SU-DHL-6 (cell line): ENCODE data around the gene NCEH1.
"Not testable (repeated sequence)": the region's sequence is repeated elsewhere in the genome, so short reads cannot be mapped to it uniquely, and the experiment has no call there.

Experiments
- H2AFZ ChIP-seq: fragments of 200-600 bp; sonication (generic); 2 replicates; pipeline ENCODE4 v1.6.1; 2014; ENCODE audit warnings: low read depth, mild to moderate bottlenecking, moderate library complexity, mixed read lengths, antibody characterized with exemption, low read length; ENCODE audit not compliant: severe bottlenecking
- H3F3A ChIP-seq: fragments of 200-600 bp; shearing (Covaris generic); 2 replicates; pipeline ENCODE4 v1.6.0; 2016; ENCODE audit warnings: antibody characterized with exemption, mild to moderate bottlenecking; ENCODE audit not compliant: insufficient read depth
- H3K27ac ChIP-seq: fragments of 200-600 bp; sonication (generic); 2 replicates; pipeline ENCODE4 v1.5.1; 2016; ENCODE audit warnings: low read depth, mild to moderate bottlenecking, low read length, moderate library complexity, mixed read lengths
- H3K27me3 ChIP-seq: fragments of 200-600 bp; sonication (generic), shearing (Covaris generic); 2 replicates; pipeline ENCODE4 v1.6.0; 2014; ENCODE audit warnings: mild to moderate bottlenecking, low read length
- H3K36me3 ChIP-seq: fragments of 200-600 bp; sonication (generic); 2 replicates; pipeline ENCODE4 v1.6.1; 2014; ENCODE audit warnings: mild to moderate bottlenecking, low read length, mixed read lengths
- H3K4me2 ChIP-seq: fragments of 300-600, 200-600 bp; shearing (Covaris generic), sonication (generic); 2 replicates; pipeline ENCODE4 v1.6.0; 2014; ENCODE audit warnings: low read length, low read depth, mild to moderate bottlenecking; ENCODE audit not compliant: poor library complexity, severe bottlenecking
- H3K4me3 ChIP-seq: fragments of 200-600 bp; sonication (generic); 2 replicates; pipeline ENCODE4 v1.5.1; 2014; ENCODE audit warnings: antibody characterized with exemption, low read length, mild to moderate bottlenecking, mixed read lengths; ENCODE audit not compliant: insufficient read depth, poor library complexity, severe bottlenecking
- H3K79me2 ChIP-seq: fragments of 200-600 bp; sonication (generic); 2 replicates; pipeline ENCODE4 v1.6.1; 2014; ENCODE audit warnings: mild to moderate bottlenecking, low read length, moderate library complexity; ENCODE audit not compliant: insufficient read depth
- H3K9ac ChIP-seq: fragments of 200-600 bp; sonication (generic); 2 replicates; pipeline ENCODE4 v1.7.0; 2014; ENCODE audit warnings: mild to moderate bottlenecking, low read length
- H3K9me2 ChIP-seq: fragments of 200-600 bp; sonication (generic); replicated peaks from 2 replicates; pipeline ENCODE4 v1.6.1; 2014; ENCODE audit warnings: low read length; ENCODE audit not compliant: insufficient read depth
- H3K9me3 ChIP-seq: fragments of 200-600 bp; sonication (generic); 2 replicates; pipeline ENCODE4 v1.6.1; 2014; ENCODE audit warnings: low read length, mixed read lengths; ENCODE audit not compliant: insufficient read depth
- H4K20me1 ChIP-seq: fragments of 200-600 bp; sonication (generic); 2 replicates; pipeline ENCODE4 v1.6.1; 2014; ENCODE audit warnings: low read depth, mild to moderate bottlenecking, antibody characterized with exemption, low read length, moderate library complexity, mixed read lengths
- EZH2phosphoT487 ChIP-seq: fragments of 200-600 bp; sonication (generic), shearing (Covaris generic); conservative IDR thresholded peaks from 2 replicates; pipeline ENCODE4 v1.6.1; 2018; ENCODE audit warnings: mild to moderate bottlenecking, antibody characterized with exemption, low read length, moderate library complexity, mixed read lengths
- TF ChIP-seq, protein P1 (sequence below): fragments of 200-600 bp; sonication (generic); IDR thresholded peaks from one replicate; pipeline ENCODE4 v1.5.1; 2017; ENCODE audit warnings: antibody characterized with exemption, mild to moderate bottlenecking, low read length, moderate library complexity; ENCODE audit not compliant: insufficient read depth, poor library complexity, severe bottlenecking

Gene NCEH1

DNA sequence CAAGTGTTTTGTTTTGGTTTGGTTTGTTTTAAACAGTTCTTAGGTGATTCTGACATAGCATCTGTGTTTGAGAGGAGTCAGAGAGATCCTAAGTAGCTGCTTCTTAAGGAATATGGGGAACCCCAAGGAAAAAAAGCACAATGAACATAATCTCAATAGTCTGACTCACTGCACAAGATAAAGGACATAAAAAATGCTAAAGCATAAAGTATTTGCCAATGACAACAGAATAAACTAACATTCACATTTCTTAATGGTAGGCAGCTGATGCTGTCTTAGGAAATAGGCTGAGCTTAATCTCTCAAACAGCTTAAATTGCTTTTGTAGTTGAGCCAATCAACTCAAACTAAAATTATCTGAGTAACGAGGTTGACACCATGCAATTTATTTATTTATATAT is 2.9 kb downstream of the NCEH1 start:
- H3K79me2 ChIP-seq, result peaks cover 24% of the 10 kb centered on the region
- H3K4me3 ChIP-seq, result no peak overlapping the region
- no peaks in the 10 kb centered on the region for H4K20me1 ChIP-seq
- H3K4me2 ChIP-seq, result no peak overlapping the region
- H3K36me3 ChIP-seq, result no peaks in the 10 kb centered on the region
- no peak overlapping the region for H3K9ac ChIP-seq
- H3K9me2 ChIP-seq, result no peaks in the 10 kb centered on the region
- no peaks in the 10 kb centered on the region for H3K9me3 ChIP-seq
- TF ChIP-seq, protein P1, sequence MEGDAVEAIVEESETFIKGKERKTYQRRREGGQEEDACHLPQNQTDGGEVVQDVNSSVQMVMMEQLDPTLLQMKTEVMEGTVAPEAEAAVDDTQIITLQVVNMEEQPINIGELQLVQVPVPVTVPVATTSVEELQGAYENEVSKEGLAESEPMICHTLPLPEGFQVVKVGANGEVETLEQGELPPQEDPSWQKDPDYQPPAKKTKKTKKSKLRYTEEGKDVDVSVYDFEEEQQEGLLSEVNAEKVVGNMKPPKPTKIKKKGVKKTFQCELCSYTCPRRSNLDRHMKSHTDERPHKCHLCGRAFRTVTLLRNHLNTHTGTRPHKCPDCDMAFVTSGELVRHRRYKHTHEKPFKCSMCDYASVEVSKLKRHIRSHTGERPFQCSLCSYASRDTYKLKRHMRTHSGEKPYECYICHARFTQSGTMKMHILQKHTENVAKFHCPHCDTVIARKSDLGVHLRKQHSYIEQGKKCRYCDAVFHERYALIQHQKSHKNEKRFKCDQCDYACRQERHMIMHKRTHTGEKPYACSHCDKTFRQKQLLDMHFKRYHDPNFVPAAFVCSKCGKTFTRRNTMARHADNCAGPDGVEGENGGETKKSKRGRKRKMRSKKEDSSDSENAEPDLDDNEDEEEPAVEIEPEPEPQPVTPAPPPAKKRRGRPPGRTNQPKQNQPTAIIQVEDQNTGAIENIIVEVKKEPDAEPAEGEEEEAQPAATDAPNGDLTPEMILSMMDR, result no peak
- no peak for TF ChIP-seq EZH2phosphoT487
- H2AFZ ChIP-seq, result no peak overlapping the region
- no peak overlapping the region for H3K27ac ChIP-seq
- H3F3A ChIP-seq, result no peaks in the 10 kb centered on the region
- H3K27me3 ChIP-seq, result no peaks in the 10 kb centered on the region

DNA sequence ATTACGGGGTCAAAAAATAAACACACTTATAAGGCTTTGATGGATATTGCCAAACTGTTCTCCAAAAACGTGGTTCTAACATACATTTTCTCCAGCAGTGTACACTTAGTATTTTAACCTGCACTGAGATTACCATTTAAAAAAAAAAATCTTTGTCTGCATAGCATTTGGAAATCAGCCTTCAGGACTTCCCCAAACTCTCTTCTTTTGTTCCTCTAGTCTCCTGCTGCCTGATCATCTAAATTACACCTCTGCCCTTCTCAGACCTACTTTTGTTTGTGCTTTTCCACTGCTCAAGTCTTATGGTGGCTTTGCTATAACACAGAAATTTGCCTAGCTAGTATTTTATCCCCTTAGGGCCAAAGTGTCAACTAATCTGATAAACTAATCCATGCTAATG is 3.8 kb downstream of the NCEH1 start:
- no peak for TF ChIP-seq EZH2phosphoT487
- TF ChIP-seq, protein P1, result no peak
- Histone ChIP-seq H3K9me2 (no peaks in the 10 kb centered on the region), H3K4me2 (no peak overlapping the region)

DNA sequence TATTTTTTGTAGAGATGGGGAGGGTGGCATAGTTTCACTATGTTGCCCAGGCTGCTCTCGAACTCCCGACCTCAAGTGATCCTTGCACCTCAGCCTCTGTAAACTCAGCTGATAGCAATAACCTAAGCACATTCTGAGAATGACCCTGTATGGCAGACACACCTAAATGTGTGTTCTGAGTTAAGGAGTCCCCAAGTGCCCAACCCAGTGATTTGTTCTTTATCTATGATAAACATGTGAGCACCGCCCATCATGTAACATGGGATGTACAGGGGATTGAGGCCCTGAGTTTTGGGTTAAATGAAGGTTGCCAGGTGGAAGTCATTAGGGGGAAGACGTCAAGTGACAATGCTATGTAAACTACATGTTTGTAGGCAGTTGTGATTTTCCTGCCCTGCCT is 5.7 kb downstream of the NCEH1 start:
- Histone ChIP-seq H3F3A (no peaks in the 10 kb centered on the region), H4K20me1 (no peaks in the 10 kb centered on the region), H2AFZ (no peak overlapping the region), H3K36me3 (no peaks in the 10 kb centered on the region), H3K27me3 (no peaks in the 10 kb centered on the region), H3K9me2 (no peaks in the 10 kb centered on the region), H3K4me3 (no peak overlapping the region), H3K4me2 (no peak overlapping the region), H3K9me3 (no peaks in the 10 kb centered on the region), H3K27ac (no peak overlapping the region), H3K9ac (no peak overlapping the region), H3K79me2 (peaks cover 34% of the 10 kb centered on the region)
- TF ChIP-seq EZH2phosphoT487, result no peak
- TF ChIP-seq, protein P1, result no peak

More for the DNA sequence above, 3.8 kb downstream of the NCEH1 start:
- no peaks in the 10 kb centered on the region for H4K20me1 ChIP-seq
- no peak overlapping the region for H3K9ac ChIP-seq
- H3K4me3 ChIP-seq, result no peak overlapping the region
- H3K36me3 ChIP-seq, result no peaks in the 10 kb centered on the region
- H3F3A ChIP-seq, result no peaks in the 10 kb centered on the region
- H3K27me3 ChIP-seq, result no peaks in the 10 kb centered on the region
- peaks cover 29% of the 10 kb centered on the region for H3K79me2 ChIP-seq
- H2AFZ ChIP-seq, result no peak overlapping the region
- no peaks in the 10 kb centered on the region for H3K9me3 ChIP-seq
- no peak overlapping the region for H3K27ac ChIP-seq

DNA sequence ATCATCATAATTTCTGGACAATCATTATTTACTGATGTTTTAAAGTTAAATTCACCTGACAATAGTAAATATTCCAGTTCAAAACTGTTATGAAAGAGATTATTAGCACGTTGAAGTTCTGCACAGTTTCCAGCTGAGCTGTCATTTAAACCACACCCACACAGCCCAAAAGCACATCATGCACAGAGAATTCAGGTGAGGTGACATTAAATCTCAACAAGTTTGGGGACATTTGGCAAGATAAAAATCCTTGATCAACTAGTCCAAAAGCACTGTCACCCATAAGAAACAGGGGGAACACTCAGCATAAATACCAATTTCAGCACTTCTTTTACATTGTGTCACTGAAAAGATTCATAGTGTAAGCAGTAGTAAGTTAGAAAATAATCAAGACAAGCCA is 6.9 kb downstream of the NCEH1 start:
- peaks cover 27% of the 10 kb centered on the region for H3K79me2 ChIP-seq
- TF ChIP-seq, protein P1, result no peak
- TF ChIP-seq EZH2phosphoT487, result no peak

DNA sequence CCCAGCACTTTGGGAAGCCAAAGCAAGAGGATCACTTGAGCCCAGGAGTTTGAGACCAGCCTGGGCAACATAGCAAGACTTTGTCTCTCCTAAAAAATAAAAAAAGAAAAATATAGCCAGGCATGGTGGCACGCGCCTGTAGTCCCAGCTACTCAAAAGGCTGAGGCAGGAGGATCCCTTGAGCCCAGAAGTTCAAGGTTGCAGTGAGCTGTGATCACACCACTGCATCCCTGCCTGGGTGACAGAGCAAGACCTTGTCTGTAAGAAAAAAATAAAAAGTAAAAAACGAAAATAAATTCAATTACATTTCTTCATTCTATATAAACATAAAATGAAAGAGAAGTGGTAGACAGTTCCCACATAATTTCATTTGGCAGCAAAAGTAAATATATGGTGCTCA is 8.1 kb downstream of the NCEH1 start:
- not testable (repeated sequence) for H3K4me2 ChIP-seq, H3K27me3 ChIP-seq, H2AFZ ChIP-seq, H3F3A ChIP-seq, H3K9me2 ChIP-seq, H4K20me1 ChIP-seq, H3K9ac ChIP-seq, H3K27ac ChIP-seq, H3K36me3 ChIP-seq, H3K4me3 ChIP-seq, H3K9me3 ChIP-seq
- H3K79me2 ChIP-seq, result peaks cover 22% of the 10 kb centered on the region

More for the DNA sequence above, 6.9 kb downstream of the NCEH1 start:
- Histone ChIP-seq H3K9me3 (no peaks in the 10 kb centered on the region), H3F3A (no peaks in the 10 kb centered on the region), H2AFZ (no peak overlapping the region), H3K27me3 (no peaks in the 10 kb centered on the region), H3K9me2 (no peaks in the 10 kb centered on the region), H3K9ac (no peak overlapping the region), H3K36me3 (no peaks in the 10 kb centered on the region), H3K4me2 (no peak overlapping the region), H3K4me3 (no peak overlapping the region), H4K20me1 (no peaks in the 10 kb centered on the region), H3K27ac (no peak overlapping the region)
